Lower leg skin (tissue), 4 donors: ENCODE data around the gene DAB1. TPM values are rescaled to one million over a fixed set of nuclear protein-coding genes. Genes with fewer than 3 reads are reported as not detected.

Source experiments
- DNase-seq, 2 donors: peaks; one replicate each; pipeline ENCODE4 v3.0.0-alpha.2; 2019; ENCODE audit warnings: low spot score in 2 of 2
- H3K4me3 ChIP-seq: fragments of 200-600 bp; sonication (generic); 2 replicates; pipeline ENCODE4 v1.5.1; 2017; ENCODE audit warnings: mild to moderate bottlenecking, low read depth; ENCODE audit not compliant: poor library complexity, severe bottlenecking
- POLR2A ChIP-seq, 2 donors: fragments of 450-650 bp; IDR thresholded peaks; one replicate each; pipeline ENCODE4 v1.6.1; 2016 to 2017; ENCODE audit warnings: antibody characterized with exemption in 2 of 2, mild to moderate bottlenecking in 1 of 2, moderate library complexity in 1 of 2
- WGBS, 2 donors: methylation state at CpG; one replicate each; pipeline ENCODE4 v1.1.5; 2018; 5-methylcytosine and 5-hydroxymethylcytosine counted together
- intact Hi-C: fragments of 100-400 bp; cut with DNase I; formaldehyde crosslinking; loops from one replicate; pipeline ENCODE4 v1.15.0; 2023; ENCODE audit warnings: low total_unique reads
- total RNA-seq, 4 donors: library from RNA; depleted of rRNA; stranded (reverse); fragments of >200 nt; gene quantifications; one replicate each; pipeline ENCODE4 v1.1.0, GENCODE V29; 2016
- TF ChIP-seq, protein P1 (sequence below), 3 donors: fragments of 450-650 bp; IDR thresholded peaks; one replicate each; pipeline ENCODE4 v1.5.1; 2016; ENCODE audit warnings: antibody characterized with exemption in 3 of 3, mild to moderate bottlenecking in 3 of 3, moderate library complexity in 2 of 3

DAB1 gene
- total RNA-seq, 4 donors from 2014 or later, result 0.58 TPM; not detected in 3

- intact Hi-C loops, result no loop called here
- H3K4me3 ChIP-seq, result no peak overlapping the region
- TF ChIP-seq, protein P1, sequence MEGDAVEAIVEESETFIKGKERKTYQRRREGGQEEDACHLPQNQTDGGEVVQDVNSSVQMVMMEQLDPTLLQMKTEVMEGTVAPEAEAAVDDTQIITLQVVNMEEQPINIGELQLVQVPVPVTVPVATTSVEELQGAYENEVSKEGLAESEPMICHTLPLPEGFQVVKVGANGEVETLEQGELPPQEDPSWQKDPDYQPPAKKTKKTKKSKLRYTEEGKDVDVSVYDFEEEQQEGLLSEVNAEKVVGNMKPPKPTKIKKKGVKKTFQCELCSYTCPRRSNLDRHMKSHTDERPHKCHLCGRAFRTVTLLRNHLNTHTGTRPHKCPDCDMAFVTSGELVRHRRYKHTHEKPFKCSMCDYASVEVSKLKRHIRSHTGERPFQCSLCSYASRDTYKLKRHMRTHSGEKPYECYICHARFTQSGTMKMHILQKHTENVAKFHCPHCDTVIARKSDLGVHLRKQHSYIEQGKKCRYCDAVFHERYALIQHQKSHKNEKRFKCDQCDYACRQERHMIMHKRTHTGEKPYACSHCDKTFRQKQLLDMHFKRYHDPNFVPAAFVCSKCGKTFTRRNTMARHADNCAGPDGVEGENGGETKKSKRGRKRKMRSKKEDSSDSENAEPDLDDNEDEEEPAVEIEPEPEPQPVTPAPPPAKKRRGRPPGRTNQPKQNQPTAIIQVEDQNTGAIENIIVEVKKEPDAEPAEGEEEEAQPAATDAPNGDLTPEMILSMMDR (IDR thresholded peaks at IDR 0.05), result no peak
- no peak for TF ChIP-seq POLR2A (IDR thresholded peaks at IDR 0.05)
- 83 to 84% methylated on average over 5 of the region's 5 CpGs for WGBS, 2 donors
- no peak for DNase-seq
Observed at GRCh38 chr1:57204942-57205787, 218.7 kb downstream of the DAB1 start.

DNA sequence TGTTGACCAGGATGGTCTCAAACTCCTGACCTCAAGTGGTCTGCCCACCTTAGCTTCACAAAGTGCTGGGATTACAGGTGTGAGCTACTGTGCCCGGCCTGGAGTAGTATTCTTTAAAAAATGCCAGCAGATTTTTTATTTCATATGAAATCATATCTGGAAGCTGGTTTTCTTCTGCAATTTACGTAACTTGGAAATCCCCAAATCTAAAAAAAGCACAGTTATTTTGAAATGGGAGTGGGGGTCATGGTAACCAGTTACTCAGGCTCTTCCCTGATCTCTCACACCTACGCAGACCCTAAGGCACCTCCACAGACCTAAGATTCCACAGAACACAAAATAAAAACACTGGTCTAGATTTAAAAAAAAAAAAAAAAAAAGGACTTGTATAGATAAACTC is 219.8 kb downstream of the DAB1 start:
- 61 to 69% methylated on average over 3 of the region's 3 CpGs for WGBS, 2 donors

DNA sequence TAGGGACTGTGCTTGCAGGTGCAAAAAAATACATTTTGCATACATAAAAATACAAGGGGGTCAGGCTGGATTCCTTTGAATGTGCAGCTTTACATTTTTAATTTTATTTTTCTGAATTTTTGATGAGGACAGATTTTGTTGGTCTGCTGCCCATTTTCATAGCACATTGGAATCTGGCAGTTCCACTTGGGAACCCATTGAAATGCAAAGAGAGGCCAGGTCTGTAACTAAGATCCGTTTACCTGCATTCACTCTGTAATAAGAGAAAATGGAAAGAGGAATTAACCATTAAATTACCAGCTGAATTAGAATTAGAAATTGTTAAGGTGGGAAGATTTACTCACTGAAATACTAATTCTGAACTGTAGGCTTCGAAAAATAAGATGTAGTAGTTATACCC is 221.6 kb downstream of the DAB1 start:
- intact Hi-C loops, result no loop called here
- 46 to 57% methylated on average over 2 of the region's 2 CpGs for WGBS, 2 donors
- no peak for TF ChIP-seq POLR2A (IDR thresholded peaks at IDR 0.05)
- TF ChIP-seq, protein P1 (IDR thresholded peaks at IDR 0.05), result no peak
- no peak overlapping the region for H3K4me3 ChIP-seq
- DNase-seq, result no peak

More for the DNA sequence above, 219.8 kb downstream of the DAB1 start:
- DNase-seq, result no peak
- TF ChIP-seq, protein P1 (IDR thresholded peaks at IDR 0.05), result no peak
- TF ChIP-seq POLR2A (IDR thresholded peaks at IDR 0.05), result no peak
- intact Hi-C loops, result no loop called here
- no peak overlapping the region for H3K4me3 ChIP-seq

- WGBS, 2 donors, result 63 to 78% methylated on average over 2 of the region's 2 CpGs
- intact Hi-C loops, result no loop called here
Observed at GRCh38 chr1:57198912-57199311, 224.9 kb downstream of the DAB1 start.

GRCh38 chr1:57195436-57195941 is 228.4 kb downstream of the DAB1 start:
- H3K4me3 ChIP-seq, result no peak overlapping the region
- DNase-seq, result no peak
- TF ChIP-seq POLR2A (IDR thresholded peaks at IDR 0.05), result no peak
- TF ChIP-seq, protein P1 (IDR thresholded peaks at IDR 0.05), result no peak
- intact Hi-C loops, result no loop called here
- 72 to 86% methylated on average over 1 of the region's 1 CpG for WGBS, 2 donors

More at GRCh38 chr1:57198912-57199311, 224.9 kb downstream of the DAB1 start:
- DNase-seq, result no peak
- no peak overlapping the region for H3K4me3 ChIP-seq
- no peak for TF ChIP-seq POLR2A (IDR thresholded peaks at IDR 0.05)
- TF ChIP-seq, protein P1 (IDR thresholded peaks at IDR 0.05), result no peak
